NCI-H1694 (cell line): Measurements from ENCODE around the gene HEPH.
"Not testable (repeated sequence)": the region's sequence is repeated elsewhere in the genome, so short reads cannot be mapped to it uniquely, and the experiment has no call there.

Source experiments
- DNase-seq: peaks from one replicate; lab custom pipeline; 2025; lab: John Stamatoyannopoulos, UW

HEPH gene

DNA sequence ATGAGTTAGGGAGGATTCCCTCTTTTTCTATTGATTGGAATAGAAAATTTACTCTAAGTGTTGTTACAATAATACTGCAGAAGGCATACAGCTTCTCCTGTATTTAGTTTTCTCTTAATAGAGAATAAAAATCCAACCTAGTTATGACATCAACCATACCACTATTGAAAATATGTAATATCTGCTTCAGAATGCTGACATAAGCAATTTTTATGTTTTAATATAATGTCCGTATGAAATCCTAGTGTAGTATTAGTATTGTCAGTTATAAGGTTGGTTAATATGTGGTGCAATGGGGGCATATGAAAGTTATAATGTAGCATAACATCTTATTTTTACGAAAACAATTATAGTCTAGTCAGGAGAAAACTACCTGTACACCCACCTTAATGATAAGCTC lies 68.2 kb downstream of the HEPH start:
- no peak for DNase-seq

- DNase-seq, result no peak
Measured at GRCh38 chrX:66233209-66233608, 69.2 kb downstream of the HEPH start.

DNA sequence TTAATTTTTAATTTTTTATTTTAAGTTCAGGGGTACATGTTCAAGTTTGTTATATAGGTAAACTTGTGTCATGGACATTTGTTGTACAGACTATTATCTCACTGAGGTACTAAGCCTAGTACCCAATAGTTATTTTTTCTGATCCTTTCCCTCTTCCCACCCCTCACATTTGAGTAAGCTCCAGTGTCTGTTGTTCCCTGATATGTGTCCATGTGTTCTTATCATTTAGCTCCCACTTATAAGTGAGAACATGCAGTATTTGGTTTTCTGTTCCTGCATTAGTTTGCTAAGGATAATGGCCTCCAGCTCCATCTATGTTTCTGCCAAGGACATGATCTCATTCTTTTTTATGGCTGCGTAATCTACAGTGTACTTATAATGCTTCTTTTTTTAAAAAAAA lies 69.9 kb downstream of the HEPH start:
- DNase-seq, result not testable (repeated sequence)

DNA sequence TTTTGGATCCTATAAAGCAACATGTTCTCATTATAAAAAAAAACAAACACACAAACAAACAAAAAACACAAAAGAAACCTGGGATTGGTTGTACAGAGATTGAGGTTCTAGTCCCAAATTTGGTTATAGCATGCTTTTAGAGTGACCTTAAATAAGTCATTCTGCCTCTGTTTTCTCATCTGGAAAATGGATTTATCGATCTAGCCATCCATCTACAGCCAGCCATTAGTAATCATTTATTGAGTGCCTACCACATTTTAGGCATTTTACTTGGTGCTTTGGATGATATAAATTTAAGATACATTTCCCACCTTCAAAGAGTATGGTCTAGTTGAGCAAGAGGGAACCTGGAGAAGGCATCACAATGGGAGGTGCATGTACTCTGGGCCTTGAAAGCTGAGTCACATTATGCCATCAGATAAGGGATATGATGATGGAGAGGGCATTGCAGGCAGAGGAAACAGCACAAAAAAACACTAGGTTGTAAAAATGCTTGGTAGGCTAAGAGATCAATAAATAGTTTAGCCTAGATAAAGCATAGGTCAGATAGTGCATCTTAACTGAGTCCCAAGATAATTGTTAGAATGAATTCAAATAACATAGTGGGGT lies 91.4 kb downstream of the HEPH start:
- DNase-seq, result no peak

GRCh38 chrX:66262807-66263206 lies 98.8 kb downstream of the HEPH start:
- no peak for DNase-seq
